ENCODE measurements around the gene DPF3.
A peak's percentile ranks its signal among the peaks of the same experiment; 100 is the strongest.
"Not testable (repeated sequence)": the region's sequence is repeated elsewhere in the genome, so short reads cannot be mapped to it uniquely, and the experiment has no call there.

Gene DPF3

GRCh38 chr14:72880164-72880563 lies 13.7 kb downstream of the DPF3 start:
- no peak for DNase-seq (ENCODE audit: low spot score)

GRCh38 chr14:72879431-72879830 lies 14.5 kb downstream of the DPF3 start:
- DNase-seq (ENCODE audit: low spot score) = no peak

GRCh38 chr14:72878746-72879145 lies 15.2 kb downstream of the DPF3 start:
- no peak for DNase-seq (ENCODE audit: low spot score)

GRCh38 chr14:72876710-72877063 lies 17.2 kb downstream of the DPF3 start:
- no peak for DNase-seq (ENCODE audit: low spot score)

GRCh38 chr14:72876005-72876709 lies 17.7 kb downstream of the DPF3 start:
- DNase-seq (ENCODE audit: low spot score) = no peak

GRCh38 chr14:72870878-72871277 lies 23.0 kb downstream of the DPF3 start:
- not testable (repeated sequence) for DNase-seq (ENCODE audit: low spot score)

GRCh38 chr14:72869407-72870329 lies 24.2 kb downstream of the DPF3 start:
- no peak for DNase-seq (ENCODE audit: low spot score)

GRCh38 chr14:72868500-72868899 lies 25.4 kb downstream of the DPF3 start:
- no peak for DNase-seq (ENCODE audit: low spot score)

GRCh38 chr14:72864712-72865365 lies 29.1 kb downstream of the DPF3 start:
- no peak for DNase-seq (ENCODE audit: low spot score)

- no peak for DNase-seq (ENCODE audit: low spot score)
Observed at GRCh38 chr14:72863216-72864006, 30.5 kb downstream of the DPF3 start.

GRCh38 chr14:72856530-72857266 lies 37.2 kb downstream of the DPF3 start:
- DNase-seq (ENCODE audit: low spot score) = no peak

GRCh38 chr14:72855913-72856312 lies 38.0 kb downstream of the DPF3 start:
- peak; percentile 41 for DNase-seq (ENCODE audit: low spot score)

- DNase-seq (ENCODE audit: low spot score) = no peak
Observed at GRCh38 chr14:72852194-72852593, 41.7 kb downstream of the DPF3 start.

GRCh38 chr14:72851635-72852034 lies 42.3 kb downstream of the DPF3 start:
- no peak for DNase-seq (ENCODE audit: low spot score)

GRCh38 chr14:72850360-72850759 lies 43.5 kb downstream of the DPF3 start:
- DNase-seq (ENCODE audit: low spot score) = peak; percentile 92

- no peak for DNase-seq (ENCODE audit: low spot score)
Observed at GRCh38 chr14:72849222-72849621, 44.7 kb downstream of the DPF3 start.

- no peak for DNase-seq (ENCODE audit: low spot score)
Observed at GRCh38 chr14:72847721-72848120, 46.2 kb downstream of the DPF3 start.

GRCh38 chr14:72845683-72846082 lies 48.2 kb downstream of the DPF3 start:
- DNase-seq (ENCODE audit: low spot score) = no peak

GRCh38 chr14:72845196-72845595 lies 48.7 kb downstream of the DPF3 start:
- DNase-seq (ENCODE audit: low spot score) = no peak

- DNase-seq (ENCODE audit: low spot score) = no peak
Observed at GRCh38 chr14:72844524-72844923, 49.4 kb downstream of the DPF3 start.
